ENCODE data around the gene ATP11A. TPM values are rescaled to one million over a fixed set of nuclear protein-coding genes. Genes with fewer than 3 reads are reported as not detected.

Gene ATP11A
- total RNA-seq, 1 experiment from 2014 or later, result 80.4 TPM

DNA sequence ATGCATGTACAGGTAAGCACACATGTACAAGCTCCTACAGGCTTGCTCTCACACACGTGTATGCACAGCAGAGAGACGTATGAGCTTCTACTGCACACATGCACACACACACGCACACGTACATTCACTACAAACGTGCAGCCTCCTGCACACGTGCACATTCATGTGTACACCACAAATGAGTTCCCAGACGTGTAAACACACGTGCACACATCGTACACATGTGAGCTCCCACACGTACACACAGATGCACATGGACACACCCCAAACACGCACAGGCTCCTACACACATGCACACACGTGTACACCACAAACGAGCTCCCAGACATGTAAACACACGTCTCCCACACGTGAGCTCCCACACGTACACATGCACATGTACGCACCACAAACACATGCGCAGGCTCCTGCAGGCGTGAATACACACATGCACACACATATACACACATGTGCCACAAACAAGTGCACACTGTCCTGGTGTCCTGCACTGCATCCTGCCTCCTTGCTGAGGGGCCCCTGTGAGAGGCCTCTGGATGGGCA lies 195.5 kb downstream of the ATP11A start:
- Histone ChIP-seq H2AFZ (ENCODE audit: low read depth, low read length, poor library complexity, severe bottlenecking) (no peak overlapping the region), H3K79me2 (ENCODE audit: insufficient read depth, low read length) (no peaks in the 10 kb centered on the region), H3K9ac (ENCODE audit: low read length) (no peak overlapping the region), H4K20me1 (ENCODE audit: insufficient read depth) (no peaks in the 10 kb centered on the region), H3K9me3 (ENCODE audit: control insufficient read depth in 1 of 2, insufficient read depth in 1 of 2, low read depth in 1 of 2, low read length in 2 of 2) (no peaks in the 10 kb centered on the region), H3K4me2 (ENCODE audit: low read length) (peak overlapping the region; percentile 68), H3K27ac (ENCODE audit: low read depth, low read length) (no peak overlapping the region), H3K36me3 (ENCODE audit: control insufficient read depth in 1 of 2, insufficient read depth in 2 of 2, low read length in 2 of 2) (peaks cover 6% of the 10 kb centered on the region in 2 experiments; a peak in 2 of 4 replicates), H3K9me2 (ENCODE audit: insufficient read depth) (no peaks in the 10 kb centered on the region), H3K27me3 (ENCODE audit: insufficient read depth, low read length) (no peaks in the 10 kb centered on the region), H3K4me1 (ENCODE audit: control insufficient read depth in 1 of 2, insufficient read depth in 2 of 2, low read length in 2 of 2) (peaks cover 0 to 11% of the 10 kb centered on the region in 2 experiments; a peak in 3 of 4 replicates), H3K4me3 (replicated peaks in 1 of 2; ENCODE audit: low read depth in 1 of 2, low read length in 2 of 2) (no peak overlapping the region)
- RAD21 ChIA-PET (ENCODE audit: low non-redundant PET in 1 of 2, low total read pairs in 2 of 2, uncharacterized antibody in 2 of 2, unreplicated experiment in 2 of 2), result interaction anchor here in 1 of 2 experiments (0.5 kb wide), 1 partner anchor 9 kb away, joined by 7 read pairs; no protein-coding TSS in a partner anchor
- TF ChIP-seq CEBPB (IDR thresholded peaks at IDR 0.05; ENCODE audit: low read depth) (no peak), ZFX (IDR thresholded peaks at IDR 0.05) (no peak), CBX3 (IDR thresholded peaks at IDR 0.05; ENCODE audit: low read depth) (no peak), EGR1 (IDR thresholded peaks at IDR 0.05; ENCODE audit: low read depth) (no peak), ELF1 (IDR thresholded peaks at IDR 0.05; ENCODE audit: borderline replicate concordance, low read depth) (no peak), YY1 (IDR thresholded peaks at IDR 0.05; ENCODE audit: extremely low read depth, insufficient replicate concordance, low read depth, low read length) (no peak), SRF (IDR thresholded peaks at IDR 0.05; ENCODE audit: low read depth) (no peak), POLR2AphosphoS5 (IDR thresholded peaks at IDR 0.05; ENCODE audit: low read depth, low read length) (no peak; the same call in 1 of the 2 replicates), JUND (IDR thresholded peaks at IDR 0.05) (no peak), POLR2A (IDR thresholded peaks at IDR 0.05; ENCODE audit: borderline replicate concordance, extremely low read depth, insufficient read depth, insufficient read length) (no peak), RAD21 (IDR thresholded peaks at IDR 0.05; ENCODE audit: low read depth) (no peak), EZH2 (IDR thresholded peaks at IDR 0.05) (no peak)
- TF ChIP-seq, protein P1, sequence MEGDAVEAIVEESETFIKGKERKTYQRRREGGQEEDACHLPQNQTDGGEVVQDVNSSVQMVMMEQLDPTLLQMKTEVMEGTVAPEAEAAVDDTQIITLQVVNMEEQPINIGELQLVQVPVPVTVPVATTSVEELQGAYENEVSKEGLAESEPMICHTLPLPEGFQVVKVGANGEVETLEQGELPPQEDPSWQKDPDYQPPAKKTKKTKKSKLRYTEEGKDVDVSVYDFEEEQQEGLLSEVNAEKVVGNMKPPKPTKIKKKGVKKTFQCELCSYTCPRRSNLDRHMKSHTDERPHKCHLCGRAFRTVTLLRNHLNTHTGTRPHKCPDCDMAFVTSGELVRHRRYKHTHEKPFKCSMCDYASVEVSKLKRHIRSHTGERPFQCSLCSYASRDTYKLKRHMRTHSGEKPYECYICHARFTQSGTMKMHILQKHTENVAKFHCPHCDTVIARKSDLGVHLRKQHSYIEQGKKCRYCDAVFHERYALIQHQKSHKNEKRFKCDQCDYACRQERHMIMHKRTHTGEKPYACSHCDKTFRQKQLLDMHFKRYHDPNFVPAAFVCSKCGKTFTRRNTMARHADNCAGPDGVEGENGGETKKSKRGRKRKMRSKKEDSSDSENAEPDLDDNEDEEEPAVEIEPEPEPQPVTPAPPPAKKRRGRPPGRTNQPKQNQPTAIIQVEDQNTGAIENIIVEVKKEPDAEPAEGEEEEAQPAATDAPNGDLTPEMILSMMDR (IDR thresholded peaks at IDR 0.05 in 2 of 3, conservative IDR thresholded peaks at IDR 0.05 in 1 of 3; ENCODE audit: borderline replicate concordance in 1 of 3, insufficient read depth in 1 of 3, low read depth in 2 of 3, low read length in 2 of 3), result no peak
- TF ChIP-seq, protein P2, sequence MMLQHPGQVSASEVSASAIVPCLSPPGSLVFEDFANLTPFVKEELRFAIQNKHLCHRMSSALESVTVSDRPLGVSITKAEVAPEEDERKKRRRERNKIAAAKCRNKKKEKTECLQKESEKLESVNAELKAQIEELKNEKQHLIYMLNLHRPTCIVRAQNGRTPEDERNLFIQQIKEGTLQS (IDR thresholded peaks at IDR 0.05), result no peak
- POLR2A ChIA-PET, result interaction anchor here (1.0 kb wide), 1 partner anchor 9 kb away, joined by 4 read pairs; no protein-coding TSS in a partner anchor
- DNase-seq (ENCODE audit: low read depth, low spot score) (no peak), ATAC-seq (peak; percentile 26)
- intact Hi-C loops (cut with micrococcal nuclease), result no loop called here
- no TSS peak for BruUV-seq (replicated peaks)
- CTCF ChIA-PET, result interaction anchor here (2.2 kb wide), 1 partner anchor 11 kb away, joined by 11 read pairs; no protein-coding TSS in a partner anchor

Measured in HCT116 (cell line).